Measurements from ENCODE around the gene XG. TPM values are rescaled to one million over a fixed set of nuclear protein-coding genes. Genes with fewer than 3 reads are reported as not detected.
"Not testable (repeated sequence)": the region's sequence is repeated elsewhere in the genome, so short reads cannot be mapped to it uniquely, and the experiment has no call there.

XG gene
- total and polyA plus RNA-seq, 2 donors from 2014 or later, result 0.43 to 0.50 TPM

- TF ChIP-seq CTCF (IDR thresholded peaks at IDR 0.05; ENCODE audit: borderline replicate concordance, extremely low read depth, insufficient read depth), result no peak
- no peak overlapping the region for H3K9ac ChIP-seq (ENCODE audit: low read length in 3 of 3)
Measured at GRCh38 chrX:2811271-2811670, 59.4 kb downstream of the XG start.

GRCh38 chrX:2812161-2812907 lies 60.5 kb downstream of the XG start:
- peak overlapping the region in 1 of 3 donors; percentile 33 for H3K9ac ChIP-seq (ENCODE audit: low read length in 3 of 3)
- H3K27me3 ChIP-seq (ENCODE audit: control insufficient read depth, insufficient read depth, low read length); FAIRE-seq; H3K36me3 ChIP-seq (ENCODE audit: control insufficient read depth in 2 of 3, insufficient read depth in 3 of 3, low read length in 3 of 3); H3K9me3 ChIP-seq (ENCODE audit: control insufficient read depth in 2 of 3, insufficient read depth in 1 of 3, low read length in 3 of 3); H3K4me1 ChIP-seq (ENCODE audit: control insufficient read depth in 2 of 3, insufficient read depth in 2 of 3, low read depth in 1 of 3, low read length in 3 of 3); H3K27ac ChIP-seq (ENCODE audit: low read depth in 2 of 2, low read length in 2 of 2): not testable (repeated sequence)
- TF ChIP-seq CTCF (IDR thresholded peaks at IDR 0.05; ENCODE audit: borderline replicate concordance, extremely low read depth, insufficient read depth), result peak; percentile 55
- peak in 3 of 5 donors; percentile 51 to 62 (median 58) for DNase-seq
- intact Hi-C loops (cut with DNase I), result loop anchor here (10.0 kb wide), 1 partner anchor 168 kb away; no protein-coding TSS in a partner anchor
- H3K4me3 ChIP-seq (ENCODE audit: low read length in 3 of 3), result peak overlapping the region; percentile 46 to 55 (median 53)

More at GRCh38 chrX:2811271-2811670, 59.4 kb downstream of the XG start:
- no peaks in the 10 kb centered on the region for H3K4me1 ChIP-seq (ENCODE audit: control insufficient read depth in 2 of 3, insufficient read depth in 2 of 3, low read depth in 1 of 3, low read length in 3 of 3)
- H3K4me3 ChIP-seq (ENCODE audit: low read length in 3 of 3), result no peak overlapping the region
- DNase-seq (no peak), FAIRE-seq (no peak)
- no peak overlapping the region for H3K27ac ChIP-seq (ENCODE audit: low read depth in 2 of 2, low read length in 2 of 2)
- no peaks in the 10 kb centered on the region for H3K9me3 ChIP-seq (ENCODE audit: control insufficient read depth in 2 of 3, insufficient read depth in 1 of 3, low read length in 3 of 3)
- peaks cover 5% of the 10 kb centered on the region for H3K27me3 ChIP-seq (ENCODE audit: control insufficient read depth, insufficient read depth, low read length)
- intact Hi-C loops (cut with DNase I), result loop anchor here (10.0 kb wide), 1 partner anchor 166 kb away; no protein-coding TSS in a partner anchor
- no peaks in the 10 kb centered on the region for H3K36me3 ChIP-seq (ENCODE audit: control insufficient read depth in 2 of 3, insufficient read depth in 3 of 3, low read length in 3 of 3)

- Histone ChIP-seq H3K4me3 (ENCODE audit: low read length in 3 of 3) (no peak overlapping the region), H3K4me1 (ENCODE audit: control insufficient read depth in 2 of 3, insufficient read depth in 2 of 3, low read depth in 1 of 3, low read length in 3 of 3) (no peaks in the 10 kb centered on the region), H3K27me3 (ENCODE audit: control insufficient read depth, insufficient read depth, low read length) (peaks cover 2% of the 10 kb centered on the region), H3K36me3 (ENCODE audit: control insufficient read depth in 2 of 3, insufficient read depth in 3 of 3, low read length in 3 of 3) (no peaks in the 10 kb centered on the region), H3K9ac (ENCODE audit: low read length in 3 of 3) (no peak overlapping the region), H3K27ac (ENCODE audit: low read depth in 2 of 2, low read length in 2 of 2) (no peak overlapping the region), H3K9me3 (ENCODE audit: control insufficient read depth in 2 of 3, insufficient read depth in 1 of 3, low read length in 3 of 3) (no peaks in the 10 kb centered on the region)
- no peak for TF ChIP-seq CTCF (IDR thresholded peaks at IDR 0.05; ENCODE audit: borderline replicate concordance, extremely low read depth, insufficient read depth)
- DNase-seq, result no peak
- intact Hi-C loops (cut with DNase I), result loop anchor here (10.0 kb wide), 1 partner anchor 172 kb away; no protein-coding TSS in a partner anchor
- no peak for FAIRE-seq
Measured at GRCh38 chrX:2817036-2817435, 65.2 kb downstream of the XG start.
